ENCODE data around the gene ITGA8.
"Not testable (repeated sequence)": the region's sequence is repeated elsewhere in the genome, so short reads cannot be mapped to it uniquely, and the experiment has no call there.

The ITGA8 gene

DNA sequence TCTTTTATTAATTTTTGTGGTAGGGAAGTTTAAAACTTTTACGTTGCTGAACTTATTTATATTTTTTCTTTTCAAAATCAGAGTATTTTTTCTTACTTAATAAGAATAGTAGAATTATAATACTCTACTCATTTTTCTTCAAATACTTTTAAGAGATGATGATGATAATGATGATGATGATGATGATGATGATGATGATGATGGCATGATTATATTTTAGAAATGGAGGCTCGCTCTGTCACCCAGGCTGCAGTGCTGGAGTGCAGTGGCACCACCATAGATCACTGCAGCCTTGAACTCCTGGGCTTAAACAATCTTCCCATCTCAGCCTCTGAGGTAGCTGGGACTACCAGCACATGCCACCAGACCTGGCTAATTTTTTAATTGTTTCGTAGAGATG, 230.3 kb downstream of the ITGA8 start:
- DNase-seq: no peak

DNA sequence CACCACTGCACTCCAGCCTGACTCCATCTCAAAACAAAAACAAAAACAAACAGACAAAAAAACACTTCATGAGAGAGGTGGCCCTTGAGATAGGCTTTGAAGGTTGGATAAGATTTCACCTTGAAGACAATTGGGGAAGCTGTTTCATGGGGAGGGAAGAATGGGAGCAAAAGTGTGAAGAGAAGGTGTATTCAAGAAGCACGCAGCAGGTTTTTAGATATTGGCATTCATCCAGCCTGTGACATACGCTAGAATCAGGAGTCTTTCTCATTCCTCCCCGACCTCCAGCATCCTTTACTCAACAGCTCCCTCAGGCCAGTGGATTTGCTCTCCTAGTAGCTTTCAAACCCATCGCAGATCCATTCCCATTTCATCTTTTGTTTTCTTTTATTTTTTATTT, 232.3 kb downstream of the ITGA8 start:
- DNase-seq: no peak

DNA sequence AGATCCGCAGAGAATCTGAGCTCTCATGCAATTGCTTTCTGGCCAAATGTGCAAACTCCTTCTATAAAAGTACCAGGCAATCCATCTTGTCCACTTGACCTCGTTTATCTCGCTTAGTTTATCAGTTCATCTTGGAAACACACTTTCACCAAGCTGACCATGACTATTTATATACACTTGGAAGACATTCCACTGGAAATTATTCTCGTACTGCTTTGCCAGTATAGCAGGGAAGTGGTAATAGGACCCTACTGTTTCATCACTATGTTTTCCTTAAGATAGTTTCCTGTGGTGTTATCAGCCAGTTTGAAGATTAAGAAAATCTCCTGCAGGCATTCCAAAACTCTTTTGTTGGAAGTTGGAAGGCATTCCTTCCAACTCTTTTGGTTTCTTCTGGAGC, 233.3 kb downstream of the ITGA8 start:
- DNase-seq: no peak

DNA sequence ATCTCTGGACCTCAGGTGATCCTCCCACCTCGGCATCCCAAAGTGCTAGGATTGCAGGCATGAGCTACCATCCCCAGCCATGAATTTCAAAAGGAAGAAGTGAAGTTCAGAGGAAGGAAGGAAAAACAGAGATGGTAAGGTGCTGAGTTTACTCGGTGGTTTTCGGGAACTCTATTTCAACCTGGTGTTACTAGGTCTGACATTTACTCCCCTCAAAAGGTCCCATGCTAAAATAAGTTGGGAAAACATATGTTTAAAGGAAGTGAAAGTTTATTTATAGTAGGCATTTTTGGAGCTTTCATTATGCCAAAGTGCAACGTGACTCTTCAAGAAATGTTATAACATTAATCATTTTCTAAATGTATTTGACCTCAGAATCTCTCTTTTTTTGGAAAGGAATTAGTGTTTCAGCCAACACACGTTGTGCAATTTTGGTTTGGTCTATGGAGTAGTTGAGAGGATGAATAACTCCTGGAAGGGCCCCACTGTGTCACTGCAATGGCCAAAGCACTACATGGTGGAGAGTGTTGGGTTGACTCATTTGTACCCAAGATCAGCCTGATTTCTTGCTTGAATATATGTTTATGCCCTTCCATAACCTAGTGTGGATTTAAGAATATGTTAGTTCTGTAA, 233.9 kb downstream of the ITGA8 start:
- DNase-seq: no peak

DNA sequence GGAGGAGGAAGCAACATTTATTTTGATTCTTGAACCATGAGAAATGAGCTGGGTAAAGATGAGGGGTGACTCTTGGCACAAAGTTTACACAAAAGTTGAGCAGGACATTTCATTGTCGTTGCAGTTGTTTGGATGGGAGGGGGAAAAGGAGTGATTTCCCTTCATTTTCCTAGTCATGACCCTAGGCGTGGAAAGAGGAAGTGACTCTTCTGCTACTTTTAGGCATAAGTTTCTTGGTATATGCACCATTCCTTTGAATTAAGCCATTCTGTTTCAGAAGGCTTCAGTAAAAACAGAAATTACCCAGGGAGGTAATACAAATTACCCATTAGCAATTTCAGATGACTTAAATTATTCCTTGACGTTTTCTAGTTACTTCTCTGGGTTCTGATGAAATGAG, 234.7 kb downstream of the ITGA8 start:
- DNase-seq: no peak

DNA sequence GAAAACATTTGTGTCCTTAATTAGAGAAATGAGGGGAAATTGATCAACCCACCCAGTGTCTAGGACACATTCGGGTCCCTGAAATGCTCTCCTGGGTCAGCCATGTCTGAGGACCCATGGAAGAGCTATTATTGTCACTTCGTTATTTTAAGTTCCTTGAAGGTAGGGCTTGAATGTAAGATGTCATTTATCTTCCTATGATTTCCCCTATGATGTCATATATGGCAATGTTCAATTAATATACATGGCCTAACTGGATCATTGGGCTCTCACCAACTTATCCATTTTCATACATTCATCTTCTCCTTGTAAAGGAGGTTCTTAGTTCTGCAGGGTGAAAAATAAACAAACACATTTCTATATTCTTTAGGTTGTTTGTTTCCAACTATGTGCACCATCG, 235.6 kb downstream of the ITGA8 start:
- no peak for DNase-seq

DNA sequence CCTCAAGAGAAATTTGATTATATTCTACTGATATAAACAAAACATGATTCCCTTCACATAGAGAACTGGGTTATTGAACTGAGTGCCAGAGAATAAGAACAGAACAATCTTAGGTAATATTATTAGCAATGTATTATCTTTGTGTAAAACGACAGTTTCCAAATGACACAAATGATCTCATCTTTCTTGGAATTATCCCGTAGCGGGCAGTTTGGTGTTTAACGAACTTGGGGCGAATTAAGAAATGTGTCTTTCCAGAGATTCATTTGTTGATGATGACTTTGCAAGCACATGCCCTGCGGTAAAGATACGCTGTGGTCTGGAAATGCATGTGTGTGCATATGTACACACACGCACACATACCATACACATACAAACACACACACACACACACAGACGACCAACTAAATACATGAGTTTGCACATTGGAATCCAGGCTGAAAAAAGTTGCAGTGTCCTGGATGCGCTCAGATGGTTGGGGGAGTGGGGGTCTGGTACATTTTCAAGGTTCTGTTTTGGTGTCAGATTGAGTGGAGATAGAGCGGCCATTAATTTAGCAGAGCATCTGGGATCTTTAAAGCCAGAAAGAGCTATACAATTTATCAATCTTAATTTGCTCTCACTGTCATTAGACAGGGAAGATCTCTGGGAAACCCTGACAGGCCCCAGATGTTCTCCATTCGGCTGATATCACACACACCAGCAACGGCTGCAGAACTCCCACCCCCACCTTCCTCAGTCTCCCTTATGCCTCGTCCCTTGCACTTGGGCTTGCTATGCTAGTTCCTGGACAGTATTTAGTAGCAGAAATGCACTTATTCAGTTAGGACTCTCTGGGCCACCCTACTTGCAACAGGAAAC, 236.3 kb downstream of the ITGA8 start:
- DNase-seq: no peak

DNA sequence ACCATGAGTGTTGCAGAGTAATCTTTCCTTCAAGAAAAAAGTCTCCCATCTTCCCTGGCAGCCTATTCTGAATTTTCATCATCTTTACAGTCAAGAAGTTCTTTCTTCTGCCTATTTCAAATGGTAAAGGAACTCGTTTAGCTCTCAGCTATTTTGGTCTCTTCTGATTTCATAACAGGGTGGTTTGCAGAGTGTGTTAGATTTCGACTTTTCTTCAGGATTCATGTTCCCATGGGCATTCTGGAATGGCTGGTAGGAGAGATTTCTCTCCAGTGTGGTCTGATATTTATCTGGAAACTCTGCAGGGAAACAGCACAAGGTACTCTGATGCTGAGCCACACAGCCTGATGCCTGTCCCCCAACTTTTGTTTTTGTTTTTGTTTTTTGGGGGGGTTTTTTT, 237.6 kb downstream of the ITGA8 start:
- DNase-seq: no peak

DNA sequence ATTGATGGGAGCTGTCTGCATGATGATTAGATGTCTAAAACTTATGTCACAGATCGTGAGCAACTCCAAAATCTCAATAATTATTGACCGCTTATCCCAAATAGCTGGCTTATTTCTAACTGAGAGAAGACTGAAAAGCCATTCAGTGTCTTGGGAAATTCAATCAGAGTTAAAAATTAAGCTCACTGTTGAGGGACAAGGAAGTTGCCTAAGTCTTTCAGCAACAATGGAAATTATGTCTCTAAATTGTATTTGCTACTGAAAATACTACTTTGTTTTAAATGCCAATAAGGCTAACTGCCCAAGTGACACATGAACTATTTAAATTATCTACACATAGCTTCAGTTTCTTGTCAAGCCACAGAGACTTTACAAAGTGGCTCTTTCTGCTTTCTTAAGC, 240.8 kb downstream of the ITGA8 start:
- DNase-seq: no peak

DNA sequence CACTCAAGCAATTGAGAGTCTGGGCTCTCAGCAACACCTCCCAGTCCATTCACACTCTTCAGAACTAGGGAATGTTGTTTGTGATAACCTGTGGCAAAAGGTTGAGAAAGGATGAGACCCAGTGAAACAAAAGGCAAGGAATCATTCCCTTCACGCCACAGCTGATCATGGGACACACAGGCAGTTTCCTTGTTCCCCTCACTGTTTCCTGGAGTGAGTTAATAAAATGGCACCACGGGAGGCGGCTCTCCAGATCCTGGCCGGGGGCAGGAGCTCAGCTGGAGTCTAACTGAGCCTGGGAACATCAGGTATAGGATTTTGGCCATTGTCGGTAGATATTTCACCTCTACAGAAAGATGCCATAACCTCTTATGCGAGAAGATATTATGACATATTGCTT, 241.3 kb downstream of the ITGA8 start:
- no peak for DNase-seq

DNA sequence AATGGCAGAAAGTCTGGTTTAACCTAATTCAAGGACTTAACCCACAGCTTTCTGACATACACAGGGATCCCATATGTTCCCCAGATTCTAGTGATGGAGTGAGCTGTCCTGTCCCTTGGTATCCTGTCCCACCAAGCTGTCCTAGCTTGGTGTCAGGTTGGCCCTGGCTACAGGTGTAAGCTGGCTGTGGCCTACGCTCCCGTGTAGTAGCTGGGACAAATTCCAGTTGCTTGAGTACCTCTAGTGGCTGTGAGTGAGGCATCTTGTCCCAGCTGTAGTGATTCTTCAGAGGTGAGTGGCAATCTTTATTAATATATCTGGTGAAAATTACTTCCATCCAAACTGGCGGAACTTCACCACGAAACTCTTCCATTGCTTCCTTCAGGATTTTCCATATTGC, 243.4 kb downstream of the ITGA8 start:
- DNase-seq: no peak

DNA sequence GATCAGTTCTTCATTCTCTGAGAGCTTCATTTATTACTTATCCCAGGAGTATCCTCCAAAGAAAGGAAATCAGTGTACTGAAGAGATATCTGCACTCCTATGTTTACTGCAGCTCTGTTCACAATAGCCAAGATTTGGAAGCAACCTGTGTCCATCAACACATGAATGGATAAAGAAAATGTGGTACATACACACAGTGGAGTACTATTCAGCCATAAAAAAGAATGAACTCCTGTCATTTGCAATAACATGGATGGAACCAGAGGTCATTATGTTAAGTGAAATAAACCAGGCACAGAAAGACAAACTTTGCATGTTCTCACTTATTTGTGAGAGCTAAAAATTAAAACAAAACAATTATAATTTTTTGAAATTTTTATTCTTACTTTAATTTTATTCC, 244.3 kb downstream of the ITGA8 start:
- DNase-seq: not testable (repeated sequence)

DNA sequence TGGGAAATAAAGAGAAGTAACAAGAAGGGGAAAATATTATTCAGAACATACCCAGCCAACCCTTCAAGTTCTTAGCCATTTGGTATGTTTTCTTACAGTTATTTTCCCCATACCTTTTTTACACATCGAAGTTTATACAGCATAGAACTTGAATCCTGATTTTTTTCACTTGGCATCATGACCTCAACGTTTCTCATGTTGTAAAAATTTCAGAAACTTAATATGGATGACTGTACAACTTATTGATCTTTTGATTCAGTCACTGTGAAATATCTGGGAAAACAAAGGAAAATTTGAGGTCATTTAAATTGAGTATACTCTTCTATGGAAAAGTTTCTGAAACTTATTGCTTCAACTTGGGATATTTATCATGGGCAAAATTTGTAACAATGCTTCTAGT, 245.1 kb downstream of the ITGA8 start:
- DNase-seq: no peak

DNA sequence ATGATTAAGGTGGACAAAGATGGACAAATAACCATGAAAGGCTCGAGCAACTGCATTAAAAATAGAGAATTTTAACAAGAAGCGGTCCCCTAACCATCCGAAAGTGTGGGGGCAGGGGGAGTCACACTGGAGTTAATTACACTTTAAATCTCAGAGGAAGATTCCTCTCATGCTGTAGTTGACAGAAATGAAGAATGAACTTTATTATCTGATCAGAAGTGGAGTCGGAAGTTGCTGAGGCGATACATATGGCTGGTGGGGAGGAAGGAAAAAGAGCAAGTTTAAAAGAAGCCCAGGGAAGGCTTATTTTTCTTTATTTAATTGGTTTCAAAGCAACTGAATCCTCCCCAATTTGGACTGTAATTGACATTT, 246.3 kb downstream of the ITGA8 start:
- DNase-seq: no peak

DNA sequence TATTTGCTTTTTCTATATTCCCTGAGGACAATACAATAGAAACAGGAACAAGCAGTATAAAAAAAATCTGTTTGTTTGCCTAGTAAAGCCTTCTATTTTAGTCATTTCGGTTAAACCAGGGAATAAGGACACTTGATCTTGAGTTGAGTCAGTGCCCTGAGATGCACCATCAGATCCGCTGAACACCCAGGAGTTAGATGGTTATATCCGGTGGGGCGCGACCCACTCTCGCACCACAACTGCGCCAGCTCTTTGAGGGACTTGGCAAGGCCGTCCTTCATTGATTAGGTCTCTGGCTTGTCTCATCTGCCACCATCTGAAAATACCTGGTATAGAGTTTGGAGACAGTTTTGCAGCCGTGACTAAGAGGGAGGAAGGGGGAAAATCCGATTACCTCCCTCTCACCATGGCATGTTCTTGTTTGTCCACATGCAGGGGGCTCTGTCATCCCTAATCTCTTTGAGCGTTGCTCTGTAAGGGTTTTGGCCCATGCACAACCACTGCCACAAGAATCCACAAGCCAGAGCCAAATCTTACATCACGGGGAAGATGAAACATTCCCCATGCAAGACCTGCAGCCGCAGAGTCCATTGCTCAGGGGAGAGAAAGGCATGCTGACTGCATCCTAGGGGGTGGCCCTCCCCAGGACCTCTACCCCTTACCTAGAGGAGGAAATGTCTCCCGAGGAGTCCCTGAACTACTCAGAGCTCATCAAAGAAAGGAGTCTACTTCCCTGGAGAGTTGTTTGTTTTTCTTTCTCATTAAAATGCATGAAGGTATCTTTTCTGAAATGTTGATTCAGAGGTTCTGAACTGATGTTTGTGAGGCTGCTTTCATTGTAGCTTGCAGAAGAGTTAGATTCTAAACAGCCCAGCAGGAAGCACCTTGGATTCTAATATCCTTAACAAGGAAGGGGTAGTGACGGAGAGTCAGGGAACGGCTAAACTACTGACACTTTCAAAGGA, 247.0 kb downstream of the ITGA8 start:
- no peak for DNase-seq

DNA sequence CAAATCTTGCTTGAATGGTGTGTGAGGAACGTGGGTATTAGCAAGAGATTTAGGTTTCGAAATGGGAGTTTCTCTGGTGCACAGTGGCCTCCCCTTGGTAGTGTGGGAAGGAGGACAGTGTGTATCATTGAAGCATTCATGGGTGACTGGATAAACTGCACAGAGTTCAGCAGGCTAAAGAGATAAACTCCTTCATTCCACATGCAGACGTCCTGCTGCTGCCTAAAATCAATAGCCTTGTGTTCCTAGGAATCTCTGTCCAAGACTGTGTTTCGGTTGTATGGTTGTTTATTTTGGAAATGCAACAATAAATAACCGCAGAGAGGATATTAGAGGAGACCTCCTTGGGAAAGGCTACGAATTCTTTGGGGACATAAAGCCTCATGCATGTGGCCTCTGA, 247.7 kb downstream of the ITGA8 start:
- DNase-seq: no peak

DNA sequence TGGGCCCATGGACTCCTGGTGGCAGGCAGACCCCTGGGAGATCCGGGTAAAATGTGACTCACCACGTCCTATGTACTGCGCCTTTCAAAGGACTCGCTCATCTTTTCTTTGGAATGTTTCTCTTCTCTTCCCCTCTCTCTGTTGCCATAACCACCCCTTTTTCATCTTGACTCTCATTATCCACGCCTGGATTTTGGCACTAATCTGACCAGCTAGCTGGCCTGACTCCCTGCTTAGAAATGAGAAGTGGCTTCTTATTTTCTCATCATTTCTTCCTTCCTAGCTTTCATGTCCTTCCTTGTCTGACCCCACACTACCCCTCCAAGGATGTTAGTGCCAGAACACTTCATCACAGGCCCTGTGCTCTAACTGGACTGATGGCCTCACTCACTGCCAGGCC, 250.6 kb downstream of the ITGA8 start:
- no peak for DNase-seq

DNA sequence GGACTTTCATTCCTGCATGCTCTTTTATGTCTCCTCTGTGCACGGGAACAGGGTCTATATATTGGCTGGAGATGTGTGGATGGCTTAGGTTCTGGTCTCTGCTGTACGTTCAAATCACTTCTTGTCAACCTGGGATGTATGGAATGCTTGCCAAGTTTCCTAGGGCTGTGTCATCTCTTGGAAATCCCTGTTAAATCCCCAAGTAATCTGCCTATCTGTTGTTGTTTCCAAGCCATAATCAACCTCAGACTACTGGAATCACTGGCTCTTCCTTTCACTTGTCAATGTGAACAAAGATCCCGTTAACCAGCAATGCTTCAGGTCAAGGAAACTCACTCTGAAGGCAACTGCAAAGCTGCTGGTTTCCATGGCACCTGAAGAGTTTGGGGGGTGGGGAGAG, 255.3 kb downstream of the ITGA8 start:
- no peak for DNase-seq
